H9 (cell line): Measurements from ENCODE around the gene STAT3. TPM values are rescaled to one million over a fixed set of nuclear protein-coding genes. Genes with fewer than 3 reads are reported as not detected.

Source experiments
- DNase-seq: peaks from one replicate; pipeline ENCODE4 v3.0.0-alpha.2; 2017
- H2AFZ ChIP-seq: one replicate; pipeline ENCODE4 v1.6.1; 2013; ENCODE audit warnings: mild to moderate bottlenecking, low read length, control low read depth, moderate library complexity
- H2AK5ac ChIP-seq: 2 replicates; pipeline ENCODE4 v1.6.1; 2013; ENCODE audit warnings: low read length, control low read depth, mixed read lengths; ENCODE audit not compliant: insufficient read length
- H2BK120ac ChIP-seq: one replicate; pipeline ENCODE4 v1.6.1; 2013; ENCODE audit warnings: low read depth, mild to moderate bottlenecking, low read length, control low read depth, inconsistent platforms; ENCODE audit not compliant: poor library complexity, severe bottlenecking
- H2BK12ac ChIP-seq: 2 replicates; pipeline ENCODE4 v1.6.1; 2013; ENCODE audit warnings: low read length, control low read depth, mixed read lengths, low read depth; ENCODE audit not compliant: insufficient read length
- H2BK15ac ChIP-seq: 2 replicates; pipeline ENCODE4 v1.6.1; 2013; ENCODE audit warnings: low read depth, low read length, control low read depth
- H2BK20ac ChIP-seq: one replicate; pipeline ENCODE4 v1.6.1; 2013; ENCODE audit warnings: low read depth, mild to moderate bottlenecking, low read length, control low read depth, inconsistent platforms; ENCODE audit not compliant: poor library complexity, severe bottlenecking
- H2BK5ac ChIP-seq: 2 replicates; pipeline ENCODE4 v1.6.1; 2013; ENCODE audit warnings: low read length, control low read depth, mixed read lengths; ENCODE audit not compliant: insufficient read length
- H3K14ac ChIP-seq: 2 replicates; pipeline ENCODE4 v1.6.1; 2013; ENCODE audit warnings: low read length, control low read depth; ENCODE audit not compliant: insufficient read depth
- H3K18ac ChIP-seq: 2 replicates; pipeline ENCODE4 v1.6.1; 2013; ENCODE audit warnings: low read depth, mild to moderate bottlenecking, mixed read lengths, low read length, control low read depth; ENCODE audit not compliant: insufficient read length
- H3K23ac ChIP-seq: 2 replicates; pipeline ENCODE4 v1.6.1; 2013; ENCODE audit warnings: low read length, control low read depth, mixed read lengths, low read depth; ENCODE audit not compliant: insufficient read length
- H3K23me2 ChIP-seq: 2 replicates; pipeline ENCODE4 v1.6.1; 2013; ENCODE audit warnings: low read depth, mild to moderate bottlenecking, mixed read lengths, low read length, control low read depth; ENCODE audit not compliant: insufficient read length, poor library complexity, severe bottlenecking
- H3K27ac ChIP-seq: 2 replicates; pipeline ENCODE4 v1.5.1; 2013; ENCODE audit warnings: low read length, control low read depth, mixed read lengths, low read depth; ENCODE audit not compliant: insufficient read length
- H3K27me3 ChIP-seq: 2 replicates; pipeline ENCODE4 v1.6.1; 2013; ENCODE audit warnings: low read length, control low read depth, inconsistent platforms; ENCODE audit not compliant: insufficient read depth
- H3K4ac ChIP-seq: 2 replicates; pipeline ENCODE4 v1.6.1; 2013; ENCODE audit warnings: low read depth, mild to moderate bottlenecking, control low read depth, inconsistent platforms, low read length, moderate library complexity
- H3K4me1 ChIP-seq: 2 replicates; pipeline ENCODE4 v1.6.1; 2013; ENCODE audit warnings: low read length, control low read depth, inconsistent platforms; ENCODE audit not compliant: insufficient read depth
- H3K4me2 ChIP-seq: 2 replicates; pipeline ENCODE4 v1.6.1; 2013; ENCODE audit warnings: low read length, control low read depth, mixed read lengths; ENCODE audit not compliant: insufficient read length, insufficient read depth
- H3K56ac ChIP-seq: 2 replicates; pipeline ENCODE4 v1.6.1; 2013; ENCODE audit warnings: low read depth, mild to moderate bottlenecking, mixed read lengths, low read length, control low read depth; ENCODE audit not compliant: insufficient read length
- H3K79me1 ChIP-seq: 2 replicates; pipeline ENCODE4 v1.6.1; 2013; ENCODE audit warnings: low read depth, mild to moderate bottlenecking, moderate library complexity, low read length, control low read depth, inconsistent platforms; ENCODE audit not compliant: insufficient read depth, poor library complexity, severe bottlenecking
- H3K79me2 ChIP-seq: 2 replicates; pipeline ENCODE4 v1.6.1; 2013; ENCODE audit warnings: low read length, control low read depth, inconsistent platforms; ENCODE audit not compliant: insufficient read depth
- H3K9ac ChIP-seq: 2 replicates; pipeline ENCODE4 v1.6.1; 2013; ENCODE audit warnings: low read length, control low read depth, mixed read lengths; ENCODE audit not compliant: insufficient read length; ENCODE audit errors: extremely low read depth
- H3K9me3 ChIP-seq: one replicate; pipeline ENCODE4 v1.6.1; 2013; ENCODE audit warnings: low read depth, low read length, inconsistent platforms; ENCODE audit not compliant: control insufficient read depth
- H3T11ph ChIP-seq: one replicate; pipeline ENCODE4 v1.6.1; 2013; ENCODE audit warnings: mild to moderate bottlenecking, low read length, control low read depth, inconsistent platforms
- H4K20me1 ChIP-seq: one replicate; pipeline ENCODE4 v1.6.1; 2013; ENCODE audit not compliant: control insufficient read depth, insufficient read length, insufficient read depth
- H4K5ac ChIP-seq: 2 replicates; pipeline ENCODE4 v1.6.1; 2013; ENCODE audit warnings: low read depth, mild to moderate bottlenecking, mixed read lengths, low read length, control low read depth; ENCODE audit not compliant: insufficient read length
- H4K8ac ChIP-seq: replicated peaks from 2 replicates; pipeline ENCODE4 v1.6.1; 2013; ENCODE audit warnings: low read length, control low read depth, mixed read lengths, low read depth; ENCODE audit not compliant: insufficient read length
- H4K91ac ChIP-seq: 2 replicates; pipeline ENCODE4 v1.6.1; 2013; ENCODE audit warnings: low read depth, mild to moderate bottlenecking, moderate library complexity, mixed read lengths, low read length, control low read depth; ENCODE audit not compliant: insufficient read length
- H3K27ac Mint-ChIP-seq, 3 experiments: 2 replicates in 2 of 3; 3 replicates in 1 of 3; pipeline ENCODE4 v1.8.0; 2020 to 2021; ENCODE audit warnings: mixed read lengths in 3 of 3, mild to moderate bottlenecking in 1 of 3, moderate library complexity in 1 of 3
- H3K27me3 Mint-ChIP-seq: 2 replicates; pipeline ENCODE4 v1.8.0; 2021; ENCODE audit warnings: low read depth, mild to moderate bottlenecking, moderate library complexity, mixed read lengths
- H3K36me3 Mint-ChIP-seq, 3 experiments: 2 replicates in 2 of 3; 3 replicates in 1 of 3; pipeline ENCODE4 v1.8.0; 2020 to 2021; ENCODE audit warnings: low read depth in 3 of 3, mixed read lengths in 3 of 3; ENCODE audit not compliant: insufficient read depth in 1 of 3
- H3K4me1 Mint-ChIP-seq, 2 experiments: 2 replicates each; pipeline ENCODE4 v1.8.0; 2020; ENCODE audit warnings: mixed read lengths in 2 of 2
- H3K4me3 Mint-ChIP-seq, 2 experiments: 2 replicates in 1 of 2; 3 replicates in 1 of 2; pipeline ENCODE4 v1.8.0; 2020 to 2021; ENCODE audit warnings: mild to moderate bottlenecking in 2 of 2, mixed read lengths in 2 of 2, moderate library complexity in 1 of 2
- H3K9me3 Mint-ChIP-seq, 2 experiments: 2 replicates in 1 of 2; 3 replicates in 1 of 2; pipeline ENCODE4 v1.8.0; 2020; ENCODE audit warnings: mild to moderate bottlenecking in 2 of 2, mixed read lengths in 2 of 2, moderate library complexity in 1 of 2
- WGBS: extraction: QIAGEN DNeasy Blood & Tissue Kit; methylation state at CpG from one replicate; pipeline ENCODE4 v1.1.7; 2013; ENCODE audit warnings: missing lambda C conversion rate, low lambda C conversion rate, mixed read lengths; ENCODE audit not compliant: insufficient read length; ENCODE audit errors: extremely low coverage; 5-methylcytosine and 5-hydroxymethylcytosine counted together
- total RNA-seq: library from RNA; stranded (reverse); gene quantifications from 2 replicates; pipeline ENCODE4 v1.2.1, GENCODE V29; 2021
- TF ChIP-seq, protein P1 (sequence below): fragments of 200-600 bp; sonication (generic); conservative IDR thresholded peaks from 3 replicates; pipeline ENCODE4 v1.8.0; 2021; ENCODE audit warnings: antibody characterized with exemption, mild to moderate bottlenecking

Gene STAT3
- total RNA-seq, 1 experiment from 2014 or later, result 83.2 TPM

DNA sequence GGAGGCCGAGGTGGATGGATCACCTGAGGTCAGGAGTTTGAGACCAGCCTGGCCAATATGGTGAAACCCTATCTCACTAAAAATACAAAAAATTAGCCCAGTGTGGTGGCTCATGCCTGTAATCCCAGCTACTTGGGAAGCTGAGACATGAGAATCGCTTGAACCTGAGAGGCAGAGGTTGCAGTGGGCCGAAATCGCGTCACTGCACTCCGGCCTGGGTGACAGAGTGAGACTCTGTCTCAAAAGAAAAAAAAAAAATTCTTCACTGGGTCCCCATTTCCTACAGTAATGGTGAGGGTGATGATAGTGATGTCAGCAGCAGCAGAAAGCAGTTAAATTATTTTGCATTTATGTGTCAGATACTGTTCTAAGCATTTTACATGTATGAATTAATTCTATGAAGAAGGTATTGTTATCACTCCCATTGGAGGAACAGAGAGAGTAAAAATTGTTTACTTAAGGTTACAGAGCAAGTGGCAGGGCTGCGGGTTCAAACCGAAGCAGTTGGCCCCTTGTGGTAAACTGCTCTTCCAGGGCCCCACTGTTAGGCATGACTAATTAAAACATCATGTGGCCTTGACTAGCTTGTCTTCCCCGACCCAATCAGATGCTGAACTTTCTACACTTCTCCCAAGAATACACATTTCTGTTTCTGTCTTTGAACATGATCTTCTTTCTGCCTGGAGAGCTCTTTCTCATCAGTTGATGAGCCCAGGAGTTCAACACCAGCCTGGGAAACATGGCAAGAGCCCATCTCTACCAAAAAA lies 45.8 kb downstream of the STAT3 start:
- H3T11ph ChIP-seq, result no peak overlapping the region
- H3K4me1 ChIP-seq, result no peaks in the 10 kb centered on the region; the same call in 1 of the 2 replicates
- H2BK20ac ChIP-seq, result no peak overlapping the region
- peaks cover 3% of the 10 kb centered on the region for H4K20me1 ChIP-seq
- no peak overlapping the region for H2BK12ac ChIP-seq
- no peak overlapping the region for H4K8ac ChIP-seq
- TF ChIP-seq, protein P1, sequence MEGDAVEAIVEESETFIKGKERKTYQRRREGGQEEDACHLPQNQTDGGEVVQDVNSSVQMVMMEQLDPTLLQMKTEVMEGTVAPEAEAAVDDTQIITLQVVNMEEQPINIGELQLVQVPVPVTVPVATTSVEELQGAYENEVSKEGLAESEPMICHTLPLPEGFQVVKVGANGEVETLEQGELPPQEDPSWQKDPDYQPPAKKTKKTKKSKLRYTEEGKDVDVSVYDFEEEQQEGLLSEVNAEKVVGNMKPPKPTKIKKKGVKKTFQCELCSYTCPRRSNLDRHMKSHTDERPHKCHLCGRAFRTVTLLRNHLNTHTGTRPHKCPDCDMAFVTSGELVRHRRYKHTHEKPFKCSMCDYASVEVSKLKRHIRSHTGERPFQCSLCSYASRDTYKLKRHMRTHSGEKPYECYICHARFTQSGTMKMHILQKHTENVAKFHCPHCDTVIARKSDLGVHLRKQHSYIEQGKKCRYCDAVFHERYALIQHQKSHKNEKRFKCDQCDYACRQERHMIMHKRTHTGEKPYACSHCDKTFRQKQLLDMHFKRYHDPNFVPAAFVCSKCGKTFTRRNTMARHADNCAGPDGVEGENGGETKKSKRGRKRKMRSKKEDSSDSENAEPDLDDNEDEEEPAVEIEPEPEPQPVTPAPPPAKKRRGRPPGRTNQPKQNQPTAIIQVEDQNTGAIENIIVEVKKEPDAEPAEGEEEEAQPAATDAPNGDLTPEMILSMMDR, result no peak
- H2BK15ac ChIP-seq, result no peak overlapping the region
- H2AFZ ChIP-seq, result no peak overlapping the region
- H3K27me3 ChIP-seq, result no peaks in the 10 kb centered on the region
- H3K4me2 ChIP-seq, result no peak overlapping the region
- no peak overlapping the region for H3K56ac ChIP-seq
- no peaks in the 10 kb centered on the region for H3K9me3 ChIP-seq
- DNase-seq, result no peak
- no peak overlapping the region for H3K14ac ChIP-seq
- H3K23me2 ChIP-seq, result no peaks in the 10 kb centered on the region
- H3K9ac ChIP-seq, result no peak overlapping the region
- H4K5ac ChIP-seq, result no peak overlapping the region
- Mint-ChIP-seq H3K27me3 (no peaks in the 10 kb centered on the region), H3K27ac (peak overlapping the region in 2 of 3 experiments; percentile 2 to 47; a peak in 3 of 7 replicates), H3K36me3 (peaks cover 36 to 82% (median 74%) of the 10 kb centered on the region in 3 experiments; a peak in 6 of 7 replicates), H3K9me3 (no peaks in the 10 kb centered on the region), H3K4me3 (no peak overlapping the region), H3K4me1 (peaks cover 16 to 18% of the 10 kb centered on the region in 2 experiments)
- no peak overlapping the region for H2AK5ac ChIP-seq
- no peak overlapping the region for H3K23ac ChIP-seq
- H3K27ac ChIP-seq, result no peak overlapping the region
- no peaks in the 10 kb centered on the region for H3K79me1 ChIP-seq
- no peak overlapping the region for H3K4ac ChIP-seq
- H3K18ac ChIP-seq, result no peak overlapping the region
- H3K79me2 ChIP-seq, result no peaks in the 10 kb centered on the region
- WGBS, result no CpG with 5 or more reads among the region's 9 CpGs
- H4K91ac ChIP-seq, result no peak overlapping the region
- no peak overlapping the region for H2BK5ac ChIP-seq
- H2BK120ac ChIP-seq, result no peak overlapping the region
